ENCODE data around the gene ICOS.
"Not testable (repeated sequence)": the region's sequence is repeated elsewhere in the genome, so short reads cannot be mapped to it uniquely, and the experiment has no call there.

Gene ICOS

DNA sequence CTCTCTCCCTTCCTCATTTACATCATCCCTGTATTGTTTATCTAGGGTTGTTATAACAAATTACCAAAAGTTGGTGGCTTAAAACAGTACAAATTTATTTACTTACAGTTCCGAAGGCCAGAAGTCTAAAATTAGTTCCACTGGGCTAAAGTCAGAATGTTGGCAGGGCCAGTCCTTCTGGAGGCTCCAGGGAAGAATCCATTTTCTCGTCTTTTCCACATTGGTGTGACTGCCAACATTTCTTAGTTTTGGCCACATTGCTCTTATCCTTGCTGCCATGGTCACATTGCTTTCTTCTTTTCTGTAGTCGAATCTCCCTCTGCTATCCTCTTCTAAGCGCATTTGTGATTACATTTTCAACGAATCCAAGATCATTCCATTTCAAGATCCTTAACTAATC, 34.7 kb downstream of the ICOS start:
- H3K36me3 Mint-ChIP-seq (ENCODE audit: low read depth) = no peaks in the 10 kb centered on the region
- H3K4me3 Mint-ChIP-seq = no peak overlapping the region
- no peaks in the 10 kb centered on the region for H3K9me3 Mint-ChIP-seq
- no peaks in the 10 kb centered on the region for H3K4me1 Mint-ChIP-seq (ENCODE audit: low read depth)
- intact Hi-C loops (cut with micrococcal nuclease) = no loop called here
- no peak overlapping the region for H3K27ac Mint-ChIP-seq
- H3K27me3 Mint-ChIP-seq = peaks cover 29% of the 10 kb centered on the region

DNA sequence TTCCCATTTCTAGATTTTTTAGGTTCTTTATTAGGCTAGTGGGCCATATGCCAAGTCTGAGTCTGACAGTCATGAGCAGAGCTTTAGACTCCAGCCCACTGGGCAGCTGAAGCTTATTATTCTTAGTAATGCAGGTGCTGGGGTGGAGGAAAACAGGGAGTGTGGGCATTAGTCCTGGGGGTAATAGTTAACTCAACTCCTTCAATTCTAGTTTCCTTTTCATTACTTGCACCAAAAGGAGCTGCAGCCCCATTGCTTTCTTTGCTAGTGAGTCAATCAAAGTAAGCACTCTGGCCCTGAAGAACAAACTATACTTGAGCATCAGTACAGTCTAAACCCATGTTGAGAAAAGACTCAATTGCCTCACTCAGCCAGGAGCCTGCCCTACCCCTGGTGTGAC, 35.5 kb downstream of the ICOS start:
- H3K4me1 Mint-ChIP-seq (ENCODE audit: low read depth) = no peaks in the 10 kb centered on the region
- no peak overlapping the region for H3K27ac Mint-ChIP-seq
- no peaks in the 10 kb centered on the region for H3K9me3 Mint-ChIP-seq
- H3K4me3 Mint-ChIP-seq = no peak overlapping the region
- H3K27me3 Mint-ChIP-seq = peaks cover 26% of the 10 kb centered on the region
- H3K36me3 Mint-ChIP-seq (ENCODE audit: low read depth) = no peaks in the 10 kb centered on the region
- intact Hi-C loops (cut with micrococcal nuclease) = no loop called here

DNA sequence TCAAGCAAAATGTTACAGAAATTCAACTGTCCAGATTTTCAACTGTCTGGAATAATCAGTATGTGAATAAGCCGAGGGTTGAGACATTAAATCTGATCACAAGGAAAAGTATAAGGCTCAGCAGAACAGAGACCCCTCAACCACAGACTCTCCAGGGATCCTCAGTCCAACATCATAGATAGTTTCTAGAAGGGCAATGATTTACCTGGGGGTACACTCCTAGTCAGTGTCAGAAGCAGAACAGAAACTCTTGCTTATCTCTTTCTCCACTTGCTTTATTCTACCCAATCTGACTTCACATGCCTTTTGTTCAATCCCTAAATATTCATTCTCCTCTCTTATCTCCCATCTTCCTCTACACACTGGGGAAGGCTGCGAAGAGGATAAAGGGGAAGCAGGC, 36.4 kb downstream of the ICOS start:
- intact Hi-C loops (cut with micrococcal nuclease) = no loop called here
- no peaks in the 10 kb centered on the region for H3K9me3 Mint-ChIP-seq
- peaks cover 23% of the 10 kb centered on the region for H3K27me3 Mint-ChIP-seq
- no peak overlapping the region for H3K27ac Mint-ChIP-seq
- H3K4me1 Mint-ChIP-seq (ENCODE audit: low read depth) = no peaks in the 10 kb centered on the region
- no peak overlapping the region for H3K4me3 Mint-ChIP-seq
- no peaks in the 10 kb centered on the region for H3K36me3 Mint-ChIP-seq (ENCODE audit: low read depth)

GRCh38 chr2:203973676-203974075, 37.1 kb downstream of the ICOS start:
- no peaks in the 10 kb centered on the region for H3K36me3 Mint-ChIP-seq (ENCODE audit: low read depth)
- H3K9me3 Mint-ChIP-seq = no peaks in the 10 kb centered on the region
- peaks cover 21% of the 10 kb centered on the region for H3K27me3 Mint-ChIP-seq
- intact Hi-C loops (cut with micrococcal nuclease) = no loop called here
- no peak overlapping the region for H3K4me3 Mint-ChIP-seq
- no peaks in the 10 kb centered on the region for H3K4me1 Mint-ChIP-seq (ENCODE audit: low read depth)
- no peak overlapping the region for H3K27ac Mint-ChIP-seq

DNA sequence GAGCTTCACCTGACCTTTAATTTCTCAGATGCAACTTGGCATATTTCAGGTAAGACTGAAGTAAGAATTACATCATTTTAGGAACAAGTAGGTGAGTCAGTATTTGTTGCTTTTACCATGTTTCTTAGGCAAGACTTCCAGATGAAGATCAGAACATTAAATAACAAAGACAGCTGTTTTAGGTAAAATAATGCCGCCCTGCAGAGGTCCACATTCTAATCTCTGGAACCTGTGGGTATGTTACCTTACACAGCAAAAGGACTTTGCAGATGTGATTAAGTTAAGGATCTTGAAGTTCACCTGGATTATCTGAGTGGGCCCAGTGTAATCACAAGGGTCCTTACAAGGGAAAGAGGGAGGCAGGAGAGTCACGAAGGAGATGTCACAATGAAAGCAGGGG, 39.3 kb downstream of the ICOS start:
- Mint-ChIP-seq H3K27me3 (peaks cover 17% of the 10 kb centered on the region), H3K4me1 (ENCODE audit: low read depth) (no peaks in the 10 kb centered on the region), H3K4me3 (no peak overlapping the region), H3K9me3 (no peaks in the 10 kb centered on the region), H3K27ac (no peak overlapping the region), H3K36me3 (ENCODE audit: low read depth) (no peaks in the 10 kb centered on the region)
- intact Hi-C loops (cut with micrococcal nuclease) = no loop called here

GRCh38 chr2:203982276-203982675, 45.7 kb downstream of the ICOS start:
- Mint-ChIP-seq H3K27ac (no peak overlapping the region), H3K27me3 (peaks cover 8% of the 10 kb centered on the region), H3K9me3 (no peaks in the 10 kb centered on the region), H3K36me3 (ENCODE audit: low read depth) (no peaks in the 10 kb centered on the region), H3K4me1 (ENCODE audit: low read depth) (no peaks in the 10 kb centered on the region), H3K4me3 (no peak overlapping the region)
- intact Hi-C loops (cut with micrococcal nuclease) = no loop called here

DNA sequence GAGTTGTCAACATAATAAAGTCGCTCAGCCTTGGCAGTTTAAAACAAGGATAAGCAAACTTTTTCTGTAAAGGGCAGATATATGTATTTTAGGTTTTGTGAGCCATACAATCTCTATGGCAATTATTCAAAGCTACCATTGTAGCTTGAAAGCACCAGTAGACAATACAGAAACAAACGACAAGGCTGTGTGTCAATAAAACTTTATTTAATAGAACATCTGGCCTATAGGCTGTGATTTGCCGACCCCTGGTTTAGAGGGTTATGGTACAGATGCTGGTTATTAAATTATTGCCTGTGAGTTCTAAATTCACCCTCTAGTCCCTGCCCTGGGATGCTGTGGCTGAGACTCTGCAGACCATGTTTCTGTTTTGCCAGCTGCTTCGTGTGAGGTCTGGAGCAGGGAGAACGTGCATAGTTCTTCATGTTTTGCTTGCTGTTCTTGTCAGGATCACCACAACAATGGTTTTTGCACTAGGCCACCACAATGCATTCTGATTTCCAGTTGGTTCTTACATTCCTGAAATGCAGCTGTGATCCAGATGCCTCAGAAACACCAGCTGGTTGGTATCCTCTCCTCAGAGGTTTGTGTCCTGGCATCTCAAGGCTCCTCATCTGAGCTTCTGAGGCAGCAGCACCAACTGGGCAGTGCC, 46.6 kb downstream of the ICOS start:
- Mint-ChIP-seq H3K9me3 (no peaks in the 10 kb centered on the region), H3K36me3 (ENCODE audit: low read depth) (no peaks in the 10 kb centered on the region), H3K27ac (no peak overlapping the region), H3K27me3 (peaks cover 8% of the 10 kb centered on the region), H3K4me3 (no peak overlapping the region), H3K4me1 (ENCODE audit: low read depth) (peaks cover 5% of the 10 kb centered on the region)
- intact Hi-C loops (cut with micrococcal nuclease) = no loop called here

DNA sequence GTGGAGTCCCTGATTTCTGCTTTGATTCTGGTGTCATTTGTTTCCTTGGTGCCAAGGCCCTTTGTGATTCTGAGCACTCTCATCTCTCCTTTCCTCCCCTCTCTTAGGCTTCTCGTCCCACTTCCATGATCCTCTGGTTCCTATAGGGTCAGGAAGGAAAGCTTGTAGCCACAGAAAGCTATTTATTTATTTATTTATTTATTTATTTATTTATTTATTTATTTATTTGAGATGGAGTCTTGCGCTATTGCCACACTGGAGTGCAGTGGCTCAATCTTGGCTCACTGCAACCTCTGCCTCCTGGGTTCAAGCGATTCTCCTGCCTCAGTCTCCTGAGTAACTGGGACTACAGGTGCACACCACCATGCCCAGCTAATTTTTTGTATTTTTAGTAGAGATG, 49.4 kb downstream of the ICOS start:
- H3K4me3 Mint-ChIP-seq; H3K36me3 Mint-ChIP-seq (ENCODE audit: low read depth); H3K27me3 Mint-ChIP-seq; intact Hi-C loops (cut with micrococcal nuclease); H3K9me3 Mint-ChIP-seq; H3K27ac Mint-ChIP-seq: not testable (repeated sequence)
- H3K4me1 Mint-ChIP-seq (ENCODE audit: low read depth) = peaks cover 12% of the 10 kb centered on the region

DNA sequence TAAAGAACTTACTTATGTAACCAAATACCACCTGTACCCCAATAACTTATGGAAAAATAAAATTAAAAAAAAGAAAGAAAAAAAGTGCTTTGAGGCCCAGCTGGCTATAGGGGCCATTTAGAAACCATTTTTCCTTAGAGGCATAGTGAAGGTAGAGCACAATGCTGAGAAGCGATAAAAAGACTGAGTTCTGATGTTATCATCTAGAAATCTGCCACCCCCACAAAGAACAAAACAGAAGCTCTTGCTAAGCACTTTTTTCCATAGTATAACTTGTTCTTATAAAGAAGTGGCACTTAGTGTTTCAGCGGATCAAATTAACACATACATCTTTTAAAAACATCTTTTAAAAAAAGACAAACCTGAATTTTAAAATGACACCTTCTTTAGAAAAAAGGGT, 51.4 kb downstream of the ICOS start:
- Mint-ChIP-seq H3K27me3 (peaks cover 2% of the 10 kb centered on the region), H3K36me3 (ENCODE audit: low read depth) (no peaks in the 10 kb centered on the region), H3K27ac (no peak overlapping the region), H3K4me3 (no peak overlapping the region), H3K4me1 (ENCODE audit: low read depth) (peaks cover 12% of the 10 kb centered on the region), H3K9me3 (no peaks in the 10 kb centered on the region)
- intact Hi-C loops (cut with micrococcal nuclease) = no loop called here

DNA sequence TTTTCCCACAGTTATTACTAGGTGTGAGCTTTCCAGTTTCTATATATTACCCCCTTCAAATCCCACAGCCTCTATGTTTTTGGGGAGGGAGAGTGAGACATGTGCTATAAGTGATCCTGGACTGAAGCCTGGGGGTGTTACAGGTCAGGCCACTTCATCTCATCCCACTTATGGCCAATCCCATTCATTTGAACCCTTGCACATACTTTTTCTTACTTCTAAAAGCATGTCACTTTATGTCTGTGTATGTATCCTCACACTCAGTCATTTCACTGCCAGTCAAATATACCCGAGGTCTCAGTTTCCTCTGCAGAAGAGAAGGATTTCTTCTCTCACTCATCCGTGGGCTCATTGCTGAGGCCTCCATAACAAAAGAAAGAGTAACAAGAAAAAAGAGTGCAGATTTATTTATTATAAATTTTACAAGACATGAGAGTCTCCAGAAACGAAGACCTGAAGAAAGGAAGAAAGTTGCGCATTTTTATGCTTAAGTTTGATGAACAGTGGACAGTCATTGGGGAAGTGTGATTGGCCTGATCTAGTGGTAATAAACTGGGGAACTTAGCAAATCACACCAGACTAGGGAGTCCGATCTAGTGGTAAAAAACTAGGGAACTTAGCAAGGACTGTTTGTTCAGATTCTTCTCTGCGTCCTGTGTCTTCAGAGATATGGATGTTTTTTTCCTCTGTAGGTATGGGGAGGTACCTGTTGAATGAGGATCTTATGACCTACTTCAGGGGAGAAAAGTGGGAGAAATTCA, 52.1 kb downstream of the ICOS start:
- no peak overlapping the region for H3K4me3 Mint-ChIP-seq

DNA sequence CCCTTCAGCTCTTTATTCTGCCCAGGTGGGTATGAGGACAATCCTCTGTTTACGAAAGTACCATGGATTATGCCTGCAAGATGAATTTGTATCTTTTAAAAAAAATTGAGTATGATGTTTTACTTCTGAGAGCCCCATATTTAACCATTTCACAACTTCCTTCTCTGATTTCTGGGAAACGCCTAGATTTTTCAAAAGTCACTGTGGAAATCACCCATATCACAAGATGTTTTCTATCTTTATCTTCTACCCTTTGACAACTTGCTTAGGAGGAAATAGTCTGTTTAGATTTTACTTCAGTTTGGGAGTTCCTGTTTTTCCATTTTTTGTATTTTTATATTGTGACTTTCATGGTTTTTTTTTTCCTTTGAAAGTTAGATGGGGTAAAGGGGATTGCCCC, 53.0 kb downstream of the ICOS start:
- intact Hi-C loops (cut with micrococcal nuclease) = no loop called here
- Mint-ChIP-seq H3K27me3 (no peaks in the 10 kb centered on the region), H3K4me1 (ENCODE audit: low read depth) (peaks cover 12% of the 10 kb centered on the region), H3K27ac (no peak overlapping the region), H3K4me3 (no peak overlapping the region), H3K36me3 (ENCODE audit: low read depth) (no peaks in the 10 kb centered on the region), H3K9me3 (no peaks in the 10 kb centered on the region)

More for the DNA sequence above, 52.1 kb downstream of the ICOS start:
- Mint-ChIP-seq H3K27me3 (no peaks in the 10 kb centered on the region), H3K9me3 (no peaks in the 10 kb centered on the region), H3K4me1 (ENCODE audit: low read depth) (peaks cover 12% of the 10 kb centered on the region), H3K36me3 (ENCODE audit: low read depth) (no peaks in the 10 kb centered on the region), H3K27ac (no peak overlapping the region)
- intact Hi-C loops (cut with micrococcal nuclease) = no loop called here

DNA sequence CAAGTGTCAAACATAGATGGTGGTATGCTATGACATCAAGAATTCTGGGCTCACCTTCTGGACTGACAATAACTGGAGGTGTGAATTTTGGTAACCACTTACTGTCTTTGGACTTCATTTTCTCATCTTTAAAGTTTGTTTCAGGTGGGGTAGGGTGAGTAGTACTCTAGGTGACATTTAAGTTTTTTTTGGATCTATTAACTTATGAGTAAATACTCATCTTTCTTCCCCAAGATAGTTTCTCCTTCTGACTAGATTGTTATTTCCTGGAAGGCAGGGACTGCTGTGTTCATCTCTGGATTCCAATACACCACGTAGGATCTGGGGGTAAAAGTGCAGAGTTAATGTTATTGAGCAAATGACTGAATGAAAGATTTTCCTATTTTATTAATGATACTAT, 55.9 kb downstream of the ICOS start:
- intact Hi-C loops (cut with micrococcal nuclease) = no loop called here
- H3K27me3 Mint-ChIP-seq = no peaks in the 10 kb centered on the region
- H3K27ac Mint-ChIP-seq = no peak overlapping the region
- H3K36me3 Mint-ChIP-seq (ENCODE audit: low read depth) = no peaks in the 10 kb centered on the region
- H3K9me3 Mint-ChIP-seq = no peaks in the 10 kb centered on the region
- H3K4me3 Mint-ChIP-seq = no peak overlapping the region
- peaks cover 11% of the 10 kb centered on the region for H3K4me1 Mint-ChIP-seq (ENCODE audit: low read depth)

GRCh38 chr2:203993011-203993410, 56.4 kb downstream of the ICOS start:
- H3K27ac Mint-ChIP-seq = no peak overlapping the region
- H3K36me3 Mint-ChIP-seq (ENCODE audit: low read depth) = no peaks in the 10 kb centered on the region
- no peaks in the 10 kb centered on the region for H3K9me3 Mint-ChIP-seq
- intact Hi-C loops (cut with micrococcal nuclease) = no loop called here
- H3K27me3 Mint-ChIP-seq = no peaks in the 10 kb centered on the region
- no peak overlapping the region for H3K4me3 Mint-ChIP-seq
- H3K4me1 Mint-ChIP-seq (ENCODE audit: low read depth) = peaks cover 11% of the 10 kb centered on the region

DNA sequence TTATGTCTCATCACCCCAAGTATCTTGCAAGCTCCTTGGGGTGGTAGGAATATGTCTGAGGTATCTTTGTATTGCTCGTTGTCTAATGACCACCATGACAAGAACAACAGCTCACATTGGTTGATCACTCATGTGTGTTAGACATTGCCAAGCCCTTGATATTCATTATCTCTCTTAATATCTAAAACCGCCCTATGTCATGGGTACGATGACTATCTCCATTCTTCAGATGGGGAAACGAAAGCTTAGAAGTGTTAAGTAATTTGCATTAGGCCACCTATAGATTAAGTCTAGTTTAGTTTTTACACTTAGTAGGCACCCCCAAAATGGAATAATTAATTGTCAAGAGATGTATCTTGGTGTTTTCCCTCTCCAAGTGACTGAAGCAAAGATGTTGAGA, 57.0 kb downstream of the ICOS start:
- no peak overlapping the region for H3K27ac Mint-ChIP-seq
- H3K4me1 Mint-ChIP-seq (ENCODE audit: low read depth) = peaks cover 12% of the 10 kb centered on the region
- intact Hi-C loops (cut with micrococcal nuclease) = no loop called here
- no peaks in the 10 kb centered on the region for H3K9me3 Mint-ChIP-seq
- no peaks in the 10 kb centered on the region for H3K36me3 Mint-ChIP-seq (ENCODE audit: low read depth)
- no peak overlapping the region for H3K4me3 Mint-ChIP-seq
- no peaks in the 10 kb centered on the region for H3K27me3 Mint-ChIP-seq

DNA sequence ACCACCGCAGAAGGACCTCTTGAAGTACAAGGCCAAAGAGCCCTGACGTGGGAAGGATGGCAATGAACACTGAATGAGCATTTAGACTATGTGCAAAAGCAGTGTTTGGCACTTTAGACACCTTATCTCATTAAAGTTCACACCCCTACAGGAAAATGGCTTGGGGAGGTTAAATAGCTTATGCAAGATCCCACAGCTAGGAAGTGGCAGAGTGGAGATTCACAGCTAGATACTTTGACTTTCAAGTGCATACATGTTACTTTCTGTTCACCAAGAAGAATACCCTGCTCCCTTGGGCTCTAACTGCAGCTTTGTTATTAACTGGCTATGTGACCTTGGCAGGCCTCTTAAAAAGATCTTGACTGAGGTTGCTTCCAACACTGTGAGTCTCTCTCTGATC, 58.2 kb downstream of the ICOS start:
- Mint-ChIP-seq H3K27ac (no peak overlapping the region), H3K4me3 (no peak overlapping the region), H3K36me3 (ENCODE audit: low read depth) (no peaks in the 10 kb centered on the region), H3K4me1 (ENCODE audit: low read depth) (peaks cover 12% of the 10 kb centered on the region), H3K9me3 (no peaks in the 10 kb centered on the region), H3K27me3 (no peaks in the 10 kb centered on the region)
- intact Hi-C loops (cut with micrococcal nuclease) = no loop called here

All from dendritic cell treated with granulocyte-macrophage colony-stimulating factor and Interleukin-4, amounts not matched to agents 40 ng/mL and 50 ng/mL, for 4 days (primary cell).